Bone marrow (tissue), 2 donors: ENCODE measurements around the gene ABCA8.
A peak's percentile ranks its signal among the peaks of the same experiment; 100 is the strongest.

Experiments used
- DNase-seq, 2 donors: peaks; one replicate each; lab custom pipeline; 2025; lab: John Stamatoyannopoulos, UW

ABCA8 gene

DNA sequence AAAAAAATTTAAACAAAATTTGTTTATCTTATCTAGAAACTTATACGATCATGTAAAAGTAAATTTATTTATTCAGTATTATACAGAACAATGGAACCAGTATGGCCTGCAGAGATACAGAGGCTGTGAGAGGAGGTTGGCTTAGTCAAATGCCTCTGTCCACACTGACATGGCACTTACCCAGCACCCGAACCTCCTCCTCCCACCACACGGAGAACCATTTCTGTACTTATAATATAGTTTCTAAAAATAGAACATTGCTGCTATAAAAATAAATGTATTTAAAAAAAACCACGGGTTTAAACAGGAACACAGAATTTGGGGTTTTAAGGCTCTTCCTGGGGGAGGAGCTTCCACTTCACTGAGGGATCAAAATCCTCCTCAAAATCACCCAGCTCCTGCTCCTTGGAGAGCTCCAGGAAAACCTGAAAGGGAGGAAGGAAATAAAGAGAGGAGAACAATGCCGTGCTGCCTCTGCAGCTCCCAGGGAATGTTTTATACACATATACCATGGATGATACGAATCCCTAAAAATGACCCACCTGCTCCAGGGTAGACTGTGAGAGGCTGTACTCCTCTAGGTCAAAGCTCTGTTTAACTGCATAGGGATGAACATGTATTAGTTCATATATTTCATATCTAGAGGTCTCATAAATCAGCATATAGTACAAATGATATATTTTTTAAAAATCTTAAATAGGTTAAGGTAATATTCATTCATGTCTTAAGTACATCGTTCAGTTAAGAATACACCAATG is 87.3 kb downstream of the ABCA8 start:
- DNase-seq: peak in 1 of 2 donors; percentile 28

DNA sequence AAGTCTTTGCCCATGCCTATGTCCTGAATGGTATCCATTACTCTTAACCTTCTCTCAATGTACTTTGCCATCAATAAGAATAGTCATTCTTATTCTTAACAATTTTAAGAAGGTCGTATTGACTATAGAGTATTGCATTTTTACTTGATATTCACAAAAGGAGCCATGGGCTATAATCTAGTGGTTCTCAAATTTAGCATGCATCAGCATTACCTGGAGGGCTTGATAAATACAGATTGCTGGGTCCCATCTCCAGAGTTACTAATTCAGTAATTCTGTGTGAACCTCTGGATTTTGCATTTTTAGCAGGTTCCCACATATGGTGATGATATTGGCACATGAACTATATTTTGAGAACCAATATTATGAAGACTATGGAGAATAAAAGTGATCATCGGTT is 89.6 kb downstream of the ABCA8 start:
- no peak for DNase-seq

DNA sequence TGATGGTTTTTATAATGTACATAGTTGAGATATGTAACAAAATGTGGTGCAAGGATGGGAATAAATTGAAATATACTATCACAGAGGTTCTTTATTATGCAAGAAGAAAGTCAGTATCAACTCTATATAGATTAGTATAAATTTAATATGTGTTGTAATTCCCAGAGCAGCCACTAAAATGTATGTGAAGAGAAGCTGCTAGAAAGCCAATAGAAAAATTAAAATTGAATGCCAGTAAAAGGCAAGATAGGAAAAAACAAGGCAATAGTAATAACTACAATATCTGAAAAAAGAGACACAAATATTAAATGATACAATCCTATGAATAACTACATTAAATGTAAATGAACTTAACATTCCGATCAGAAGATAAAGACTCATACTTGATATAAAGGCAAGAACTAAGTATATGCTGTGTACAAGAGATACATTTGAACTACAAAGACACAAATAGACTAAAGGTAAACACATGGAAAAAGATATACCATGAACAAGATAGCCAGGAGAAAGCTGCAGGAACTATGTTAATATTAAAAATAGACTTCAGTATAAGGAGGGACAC is 92.0 kb downstream of the ABCA8 start:
- DNase-seq: no peak

DNA sequence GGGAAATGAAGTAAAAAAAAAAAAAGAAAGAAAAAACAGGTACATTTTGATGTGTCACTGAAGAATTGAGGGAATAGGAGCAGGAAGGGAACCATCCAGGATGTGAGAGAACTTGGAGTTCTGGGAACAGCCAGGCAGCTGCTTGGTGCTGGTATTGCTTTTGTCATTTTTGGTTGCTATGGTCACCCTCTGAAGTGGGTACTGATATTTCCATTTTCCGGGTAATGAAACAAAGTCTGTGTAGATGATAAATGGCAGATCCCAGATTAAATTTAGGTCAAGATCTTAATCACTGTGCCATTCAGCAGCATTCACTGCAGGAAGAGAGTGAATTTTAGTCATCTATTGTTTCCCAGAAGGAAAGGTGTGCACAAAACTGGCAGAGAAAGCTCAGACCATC is 93.6 kb downstream of the ABCA8 start:
- no peak for DNase-seq

DNA sequence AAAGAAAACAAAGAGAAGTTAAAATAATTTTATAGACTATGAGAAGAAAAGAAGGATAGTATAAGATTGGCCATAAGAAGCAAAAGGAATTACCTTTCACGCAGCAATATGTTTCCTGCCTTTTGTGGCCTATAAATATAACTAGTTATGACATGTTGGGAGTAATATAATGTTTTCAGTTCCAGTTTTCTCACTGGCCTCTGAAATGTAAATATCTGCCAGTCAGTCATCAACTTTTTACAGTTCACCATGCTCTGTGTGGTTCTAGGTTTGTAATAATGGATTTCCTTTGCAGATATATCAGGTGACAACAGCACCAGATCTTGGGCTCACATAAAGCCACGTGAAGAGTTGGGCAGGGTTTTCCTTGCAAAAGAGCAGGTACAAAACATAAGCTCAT is 94.3 kb downstream of the ABCA8 start:
- DNase-seq: no peak

DNA sequence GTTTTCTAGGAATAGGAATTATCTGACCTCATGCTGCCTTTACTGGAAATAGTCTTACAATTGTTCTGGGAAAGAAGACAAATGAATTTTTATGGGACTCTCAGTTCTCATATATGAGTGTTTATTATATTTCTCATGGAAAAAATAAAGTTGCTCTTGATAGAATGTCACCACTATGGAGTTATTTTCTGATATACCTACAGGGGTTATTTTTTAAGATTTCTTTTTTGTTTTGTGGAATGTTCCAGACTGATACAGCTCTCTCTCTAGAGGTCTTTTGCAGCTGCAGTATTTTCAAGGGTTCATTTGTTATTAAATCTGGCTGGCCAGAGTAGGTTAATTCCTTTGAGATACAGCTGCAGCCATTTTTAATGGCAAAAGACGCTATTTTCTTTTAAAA is 100.7 kb downstream of the ABCA8 start:
- DNase-seq: no peak

DNA sequence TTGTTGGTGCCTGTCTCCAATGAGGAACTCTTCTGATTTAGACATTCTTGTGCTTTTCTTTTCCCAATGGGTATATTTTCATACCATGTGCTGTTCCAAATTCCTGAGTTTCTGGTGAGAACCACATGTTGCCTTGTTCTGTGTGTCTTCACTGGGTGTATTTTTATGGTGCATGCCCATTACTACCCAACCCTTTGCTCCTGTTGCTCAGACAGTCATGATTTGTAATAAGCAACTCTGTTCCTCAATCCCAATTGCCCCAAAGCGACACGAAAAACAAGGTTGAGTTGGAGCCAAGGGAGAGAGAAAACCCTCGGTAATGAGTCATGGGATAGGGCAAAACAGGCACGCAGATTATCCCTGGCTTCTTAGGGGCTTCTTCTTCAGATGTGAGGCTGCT is 101.8 kb downstream of the ABCA8 start:
- DNase-seq: no peak

DNA sequence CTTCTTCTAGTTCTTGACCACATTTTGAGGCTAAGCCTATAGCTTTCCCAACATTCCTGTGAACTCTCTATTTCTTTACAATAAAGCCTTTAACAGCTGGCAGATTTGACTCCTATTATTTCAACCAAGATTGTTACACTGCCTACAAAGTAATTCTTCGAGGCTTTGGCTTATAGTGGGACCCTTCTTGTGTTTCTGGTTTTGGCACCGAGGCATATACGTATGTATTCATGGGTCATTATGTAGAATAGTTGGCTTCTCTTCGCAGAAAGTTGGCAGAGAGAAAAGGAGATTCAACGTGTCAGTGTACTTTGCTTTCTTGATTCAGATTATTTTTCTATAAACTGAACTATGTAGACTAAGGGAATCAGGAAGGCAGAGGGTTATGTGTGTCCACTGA is 102.2 kb downstream of the ABCA8 start:
- DNase-seq: no peak

DNA sequence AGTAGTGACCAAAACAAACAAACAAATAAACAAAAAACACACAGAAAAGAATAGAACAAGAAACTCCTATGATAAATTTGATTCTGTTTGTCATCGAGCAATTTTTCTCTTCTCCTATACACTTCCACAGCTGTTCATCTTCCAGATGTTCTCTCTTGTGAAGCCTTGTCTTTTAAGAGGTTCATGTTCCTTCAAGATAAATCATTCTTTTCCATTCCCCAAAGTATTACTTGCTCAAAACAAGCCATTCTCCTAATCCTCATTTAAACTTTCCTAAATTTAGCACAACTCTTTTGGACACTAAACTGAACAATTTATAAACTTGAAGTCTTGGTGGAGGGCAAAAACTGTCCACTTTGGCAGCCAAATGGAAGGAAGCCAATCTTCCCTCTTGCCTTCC is 103.3 kb downstream of the ABCA8 start:
- no peak for DNase-seq

DNA sequence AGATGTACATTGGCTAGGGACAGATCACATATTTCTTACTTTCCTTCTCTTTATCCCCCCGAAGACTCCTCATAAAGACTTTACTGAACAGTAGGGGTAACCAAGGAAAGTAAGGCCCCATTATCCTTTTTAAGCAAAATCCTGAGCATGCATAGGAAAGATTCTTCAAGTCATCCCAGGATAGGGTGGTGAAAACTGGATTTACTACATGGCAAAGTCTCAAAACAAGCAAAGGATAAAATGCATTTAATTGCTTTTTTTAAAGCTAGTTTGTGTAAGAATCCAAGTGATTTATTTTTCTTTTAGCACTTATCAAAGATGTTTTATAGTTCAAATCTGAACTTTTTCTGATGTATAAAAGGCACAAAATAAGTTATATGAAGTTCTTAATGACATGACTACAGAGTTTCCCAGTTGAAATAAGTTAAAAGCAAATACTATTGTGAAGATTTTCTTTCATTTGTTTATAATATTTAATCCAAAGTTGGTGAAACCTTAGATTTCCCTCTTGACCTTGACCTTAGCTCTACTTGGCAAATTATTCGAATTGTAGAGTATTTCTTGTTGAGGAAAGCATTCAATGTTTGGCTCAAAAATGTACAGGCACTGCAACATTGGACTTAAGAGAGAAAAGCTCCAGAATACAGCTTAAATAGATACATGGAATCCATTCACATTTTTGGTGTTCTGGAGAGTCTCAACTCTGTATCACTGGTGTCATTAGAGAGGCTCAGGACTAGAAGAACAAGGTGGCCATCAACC is 104.3 kb downstream of the ABCA8 start:
- no peak for DNase-seq

DNA sequence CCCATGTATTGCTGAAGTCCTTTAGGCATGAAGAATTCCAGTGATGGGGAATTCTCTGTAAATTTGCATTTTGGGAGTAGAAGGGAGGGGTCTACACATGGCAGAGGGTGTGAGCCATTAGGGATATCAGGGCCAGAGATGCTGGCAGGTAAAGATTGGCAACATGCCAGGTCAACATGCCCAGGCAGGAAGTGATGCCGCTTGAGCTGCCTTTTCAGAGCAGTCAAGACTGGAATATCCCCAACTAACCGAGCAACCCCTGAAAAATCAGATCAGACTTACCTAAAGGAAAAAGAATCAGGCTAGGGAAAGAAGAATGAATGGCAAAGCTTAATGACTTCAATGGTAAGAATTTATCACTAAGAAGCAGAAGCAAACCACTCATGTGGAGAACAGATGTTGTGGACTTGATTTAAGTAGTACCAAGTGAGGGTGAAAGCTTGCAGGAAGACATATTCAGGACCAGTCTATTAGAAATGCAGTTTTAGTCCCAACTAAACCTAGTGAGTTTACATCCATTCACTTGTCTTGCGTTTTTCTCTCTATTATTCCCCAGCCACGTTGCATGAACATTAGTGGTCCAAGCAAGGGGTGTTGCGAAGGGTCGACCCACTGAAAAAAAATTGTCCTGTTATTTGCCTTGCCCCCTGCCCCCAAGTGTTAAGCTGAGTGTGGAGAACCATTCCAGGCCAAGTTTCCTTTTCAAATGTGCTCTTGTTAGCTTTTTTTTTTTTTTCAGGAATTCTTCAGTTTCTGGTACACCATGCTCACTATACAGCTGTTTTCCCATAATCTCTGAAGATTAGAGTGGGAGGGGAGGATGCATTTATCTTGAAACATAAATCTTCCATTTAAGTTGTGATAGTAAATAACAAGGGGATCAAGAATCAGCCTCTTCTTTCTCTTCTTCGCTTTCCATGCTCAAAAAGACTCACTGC is 105.2 kb downstream of the ABCA8 start:
- no peak for DNase-seq

DNA sequence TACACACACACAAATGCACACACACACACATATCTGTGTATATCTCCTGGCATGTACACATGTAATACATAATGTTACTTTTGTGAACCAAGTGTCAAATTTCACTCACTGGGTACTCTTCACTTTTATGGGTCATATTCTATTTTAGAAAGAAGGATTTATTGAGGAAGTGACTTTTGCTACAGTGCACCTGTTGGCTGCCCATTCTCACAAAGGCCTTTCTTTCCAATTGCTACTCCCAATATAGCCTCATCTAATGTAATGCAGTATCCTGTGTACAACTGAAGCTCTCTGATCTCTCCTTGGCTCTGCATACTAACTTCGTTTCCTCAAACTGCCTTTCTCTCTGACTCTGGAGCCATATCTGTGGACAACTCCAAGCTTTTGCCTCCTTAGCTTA is 107.5 kb downstream of the ABCA8 start:
- DNase-seq: no peak

DNA sequence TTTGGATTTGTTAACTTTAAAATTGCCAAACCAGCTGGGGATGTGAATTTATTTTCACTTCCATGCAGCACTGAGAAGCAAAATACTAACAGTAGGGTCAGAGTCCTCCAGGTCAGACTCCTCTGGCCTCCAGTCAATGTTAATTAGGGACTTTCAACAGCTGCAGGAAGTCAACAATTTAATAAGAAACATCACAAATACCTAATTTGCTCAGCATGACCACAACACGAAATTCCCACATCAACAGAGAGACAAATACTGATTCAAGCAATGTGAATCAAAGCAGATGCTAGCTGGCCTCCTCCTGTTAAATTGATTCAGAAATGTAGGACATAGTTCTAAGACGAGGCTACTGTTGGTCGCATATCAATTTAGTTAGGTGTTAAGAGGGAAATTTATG is 111.7 kb downstream of the ABCA8 start:
- DNase-seq: no peak

DNA sequence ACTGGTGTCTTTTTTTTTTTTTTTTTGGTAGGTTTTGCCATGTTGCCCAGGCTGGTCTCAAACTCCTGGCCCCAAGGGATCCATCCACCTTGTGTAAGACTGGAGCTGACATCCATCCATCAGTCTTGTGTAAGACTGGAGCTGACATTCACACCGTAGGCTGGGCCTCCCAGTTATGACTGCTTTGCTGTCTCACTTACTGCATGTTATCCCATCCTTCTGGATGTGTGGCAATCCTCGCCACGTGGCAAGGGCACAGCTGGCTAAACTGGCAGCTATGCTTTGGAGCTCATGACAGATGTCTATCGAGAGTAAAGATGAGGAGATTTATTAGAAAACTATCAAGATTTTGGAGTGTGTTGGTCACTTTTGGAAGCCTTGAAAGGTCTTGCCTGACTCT is 115.1 kb downstream of the ABCA8 start:
- DNase-seq: no peak

DNA sequence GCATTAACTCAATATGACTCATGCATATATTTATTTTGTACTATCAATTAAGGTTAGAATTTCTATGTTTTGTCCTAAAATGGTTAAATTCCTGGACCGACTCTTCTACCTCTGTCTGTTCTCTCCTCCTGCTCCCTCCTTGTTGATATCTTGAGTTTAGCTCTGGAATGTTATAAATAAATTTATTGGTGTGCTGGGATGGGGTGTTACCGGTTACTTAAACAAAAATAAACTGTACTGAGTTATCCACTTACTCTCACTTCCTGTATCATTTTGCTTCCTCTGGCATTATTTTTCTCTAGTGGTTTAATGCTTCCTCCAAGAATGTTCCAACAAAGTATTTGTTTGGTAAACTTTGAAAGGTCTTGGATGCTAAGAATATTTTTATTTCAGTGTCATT is 120.1 kb downstream of the ABCA8 start:
- DNase-seq: no peak

DNA sequence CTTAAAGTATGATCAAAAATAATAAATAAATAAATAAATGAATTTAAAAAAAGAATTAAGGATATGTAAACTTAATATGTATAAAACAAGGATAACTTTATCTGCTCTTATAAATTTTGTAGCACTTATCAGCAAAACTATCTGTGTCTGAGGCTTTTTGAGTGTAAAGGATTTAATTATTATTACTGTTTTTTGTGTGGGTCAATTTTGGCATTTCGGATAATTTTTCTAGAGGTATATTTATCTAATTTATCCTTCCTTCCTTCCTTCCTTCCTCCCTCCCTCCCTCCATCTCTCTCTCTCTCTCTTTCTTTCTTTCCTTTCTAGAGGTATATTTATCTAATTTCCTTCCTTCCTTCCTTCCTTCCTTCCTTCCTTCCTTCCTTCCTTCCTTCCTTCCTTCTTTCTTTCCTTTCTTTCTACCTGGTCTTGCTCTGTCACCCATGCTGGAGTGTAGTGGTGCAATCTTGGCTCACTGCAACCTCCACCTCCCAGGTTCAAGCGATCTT is 120.8 kb downstream of the ABCA8 start:
- no peak for DNase-seq

DNA sequence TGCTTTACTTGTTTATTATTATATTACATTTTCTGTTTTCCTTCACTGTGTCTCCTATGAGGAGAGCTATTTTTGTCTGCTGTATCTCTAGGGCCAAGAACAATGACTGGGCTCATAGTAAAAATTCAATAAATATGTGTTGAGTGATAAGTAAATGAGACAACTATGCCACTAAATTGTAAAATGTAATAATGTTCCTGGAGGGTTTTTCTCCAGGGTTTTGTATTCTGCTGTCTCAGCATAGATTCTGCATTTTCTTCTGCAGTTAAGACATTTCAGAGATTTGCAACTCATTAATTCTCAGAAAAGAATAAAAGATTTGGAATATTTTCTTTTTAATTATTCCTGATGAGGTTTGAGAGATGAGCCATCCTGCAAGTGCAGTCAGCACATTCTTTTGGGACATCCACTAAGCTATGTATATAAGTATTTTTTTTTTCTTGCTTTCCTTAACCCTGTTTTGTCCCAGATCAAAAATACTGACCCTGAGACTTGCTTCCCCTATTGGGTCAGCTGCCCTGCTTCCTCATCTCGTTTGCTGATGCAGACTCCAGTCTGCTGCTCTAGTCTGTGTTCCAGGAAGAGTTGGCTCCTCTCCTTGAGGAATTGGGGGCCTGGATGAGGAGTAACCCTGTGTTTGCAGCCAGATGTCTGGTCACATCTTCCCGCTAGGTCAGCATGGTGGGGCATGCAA is 122.9 kb downstream of the ABCA8 start:
- no peak for DNase-seq

DNA sequence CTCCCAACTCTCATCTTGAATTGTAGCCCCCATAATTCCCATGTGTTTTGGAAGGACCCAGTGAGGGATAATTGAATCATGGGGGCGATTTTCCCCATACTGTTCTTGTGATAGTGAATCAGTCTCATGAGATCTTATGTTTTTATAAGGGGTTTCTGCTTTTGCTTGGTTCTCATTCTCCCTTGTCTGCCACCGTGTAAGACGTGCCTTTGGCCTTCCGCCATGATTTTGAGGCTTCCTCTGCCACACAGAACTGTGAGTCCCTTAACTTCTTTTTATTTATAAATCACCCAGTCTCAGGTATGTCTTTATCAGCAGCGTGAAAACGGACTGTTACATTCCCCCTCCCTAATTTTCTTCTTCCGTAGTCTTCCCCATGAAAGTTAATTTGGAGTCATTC is 124.0 kb downstream of the ABCA8 start:
- DNase-seq: no peak

DNA sequence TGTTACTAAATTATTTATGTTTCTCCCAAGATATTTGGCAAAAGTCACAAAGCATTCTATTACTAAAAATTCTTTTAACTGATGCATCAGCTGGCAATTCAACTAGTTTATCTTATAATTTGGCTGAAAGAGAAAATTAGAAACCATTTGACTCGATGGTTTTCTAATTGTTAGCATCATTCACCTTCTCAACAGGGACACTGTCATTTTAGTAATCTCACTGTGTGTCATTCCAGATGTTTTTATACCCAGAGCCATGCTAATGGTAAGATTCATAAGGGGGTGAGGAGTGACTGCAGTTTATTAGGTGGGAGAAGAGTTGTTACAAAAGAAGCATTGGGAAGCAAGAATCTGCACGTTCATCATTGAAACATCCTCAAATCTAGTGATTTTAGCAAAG is 124.9 kb downstream of the ABCA8 start:
- no peak for DNase-seq

DNA sequence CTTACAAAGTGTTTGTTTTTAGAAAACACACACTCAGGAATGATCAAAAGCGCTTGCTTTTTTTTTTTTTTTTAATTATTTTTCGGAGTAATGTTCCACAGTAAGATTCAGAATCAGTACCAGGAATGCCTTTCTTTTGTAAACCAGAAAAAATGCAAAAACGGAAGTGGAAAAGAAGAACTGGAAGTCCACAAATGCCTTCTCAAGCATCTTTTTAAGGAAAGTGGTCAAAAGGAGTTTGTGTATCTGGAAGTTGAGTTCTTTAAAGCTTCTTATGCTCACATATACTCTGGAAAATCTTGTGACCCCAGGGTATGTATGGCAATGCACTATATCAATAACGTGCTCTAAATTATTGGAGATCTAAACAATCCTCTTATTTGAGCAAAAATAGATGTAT is 126.0 kb downstream of the ABCA8 start:
- no peak for DNase-seq

DNA sequence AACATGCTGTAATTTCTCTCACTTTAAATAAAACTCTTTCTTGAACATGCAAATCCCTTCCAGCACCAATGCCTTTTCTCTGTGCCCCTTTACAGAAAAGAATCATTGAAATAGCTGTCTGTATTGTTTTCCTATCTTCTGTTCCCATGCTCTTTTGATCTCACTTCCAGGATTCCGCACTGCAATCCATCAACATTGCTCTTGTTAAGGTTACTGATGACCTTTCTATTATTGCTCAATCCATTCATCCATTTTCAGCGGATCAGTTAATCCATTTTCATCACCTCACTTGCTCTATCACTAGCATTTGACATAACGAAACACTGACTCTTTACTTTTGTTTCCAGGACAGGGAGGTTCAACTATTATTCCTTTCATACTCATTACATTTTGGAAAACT is 130.5 kb downstream of the ABCA8 start:
- DNase-seq: no peak
